Right renal cortex interstitium (tissue), 3 donors: ENCODE data around the gene PEX11A. TPM values are rescaled to one million over a fixed set of nuclear protein-coding genes. Genes with fewer than 3 reads are reported as not detected.

Experiments used
- DNase-seq, 3 donors: peaks; one replicate each; pipeline ENCODE4 v3.0.0-alpha.2; 2013; ENCODE audit warnings: low read depth in 3 of 3, low spot score in 2 of 3
- polyA plus RNA-seq, 3 donors: library from polyadenylated mRNA; unstranded; fragments of 120-200 nt; gene quantifications; one replicate each; pipeline ENCODE4 v1.2.1, GENCODE V29; 2013; ENCODE audit not compliant: insufficient read length in 3 of 3

The PEX11A gene
- polyA plus RNA-seq, 3 donors: 18.0 to 20.4 (median 18.5) TPM

DNA sequence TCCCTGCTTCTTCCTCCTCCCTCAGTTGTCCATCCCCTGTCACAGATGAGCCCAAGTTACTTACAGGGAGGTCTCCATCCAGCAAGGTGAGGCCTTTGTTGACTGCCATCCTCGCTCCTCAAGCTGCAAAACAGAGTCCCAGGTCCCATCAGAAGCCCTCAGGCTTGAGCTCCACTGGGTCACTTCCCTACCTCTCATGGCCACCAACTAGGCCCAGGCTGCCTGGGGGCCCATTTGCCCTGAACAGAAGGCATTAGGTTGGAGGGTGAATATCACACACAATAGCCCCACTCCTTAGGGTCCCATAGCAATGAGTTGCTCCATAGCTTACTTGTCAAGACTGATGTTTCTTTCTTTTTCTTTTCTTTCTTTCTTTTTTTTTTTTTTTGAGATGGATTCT is 13.2 kb downstream of the PEX11A start:
- no peak for DNase-seq

DNA sequence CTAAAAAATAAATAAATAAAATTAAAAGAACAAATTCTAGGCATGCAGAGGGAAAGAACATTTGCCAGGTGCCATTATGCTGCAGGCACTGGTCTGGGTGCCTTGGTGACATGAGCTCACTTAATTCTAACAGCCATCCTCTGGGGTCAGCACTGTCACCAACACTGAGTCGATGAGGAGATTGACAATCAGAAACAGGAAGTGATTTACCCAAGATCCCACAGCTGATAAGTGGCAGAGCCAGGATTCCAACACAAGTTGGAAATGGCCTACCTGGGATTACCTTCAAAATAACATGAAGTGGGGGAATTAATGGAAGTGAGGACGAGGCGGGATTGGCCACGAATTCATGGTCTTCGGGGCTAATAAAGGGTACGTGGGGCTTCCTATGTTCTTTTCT is 14.9 kb downstream of the PEX11A start:
- DNase-seq: no peak

DNA sequence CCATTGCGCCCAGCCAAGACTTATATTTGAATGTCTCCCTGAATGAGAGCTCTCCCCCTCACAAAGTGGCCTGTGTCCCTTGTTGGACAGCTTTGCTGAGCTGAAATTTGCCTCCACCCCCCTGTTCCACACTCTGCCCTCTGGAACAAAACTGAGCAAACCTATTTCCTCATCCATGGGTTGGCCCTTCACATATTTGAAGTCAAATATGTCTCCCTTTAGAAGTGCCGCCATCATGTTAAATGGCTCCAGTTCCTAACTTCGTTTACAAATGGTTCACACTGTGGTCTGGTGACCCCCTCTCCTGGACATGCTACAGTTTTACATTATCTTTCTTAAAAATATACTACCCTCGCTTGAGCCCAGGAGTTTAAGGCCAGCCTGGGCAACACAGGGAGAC is 16.0 kb downstream of the PEX11A start:
- no peak for DNase-seq

DNA sequence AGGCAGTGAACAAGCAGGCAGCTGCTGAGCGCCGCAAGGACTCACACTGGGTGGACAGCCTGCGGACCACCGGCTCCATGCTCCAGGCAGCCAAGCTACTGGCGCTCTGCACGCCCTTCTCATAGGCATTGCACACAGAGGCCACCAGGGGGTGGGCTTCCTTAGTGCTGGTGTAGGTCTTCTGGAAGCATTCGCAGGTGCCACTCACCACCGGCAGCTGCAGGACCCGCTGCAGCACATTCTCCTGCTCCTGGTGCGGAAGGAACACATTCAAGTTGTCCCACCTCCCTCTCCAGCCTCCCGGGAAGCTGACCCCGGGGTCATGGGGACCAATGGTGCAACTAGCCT is 17.4 kb downstream of the PEX11A start:
- no peak for DNase-seq

DNA sequence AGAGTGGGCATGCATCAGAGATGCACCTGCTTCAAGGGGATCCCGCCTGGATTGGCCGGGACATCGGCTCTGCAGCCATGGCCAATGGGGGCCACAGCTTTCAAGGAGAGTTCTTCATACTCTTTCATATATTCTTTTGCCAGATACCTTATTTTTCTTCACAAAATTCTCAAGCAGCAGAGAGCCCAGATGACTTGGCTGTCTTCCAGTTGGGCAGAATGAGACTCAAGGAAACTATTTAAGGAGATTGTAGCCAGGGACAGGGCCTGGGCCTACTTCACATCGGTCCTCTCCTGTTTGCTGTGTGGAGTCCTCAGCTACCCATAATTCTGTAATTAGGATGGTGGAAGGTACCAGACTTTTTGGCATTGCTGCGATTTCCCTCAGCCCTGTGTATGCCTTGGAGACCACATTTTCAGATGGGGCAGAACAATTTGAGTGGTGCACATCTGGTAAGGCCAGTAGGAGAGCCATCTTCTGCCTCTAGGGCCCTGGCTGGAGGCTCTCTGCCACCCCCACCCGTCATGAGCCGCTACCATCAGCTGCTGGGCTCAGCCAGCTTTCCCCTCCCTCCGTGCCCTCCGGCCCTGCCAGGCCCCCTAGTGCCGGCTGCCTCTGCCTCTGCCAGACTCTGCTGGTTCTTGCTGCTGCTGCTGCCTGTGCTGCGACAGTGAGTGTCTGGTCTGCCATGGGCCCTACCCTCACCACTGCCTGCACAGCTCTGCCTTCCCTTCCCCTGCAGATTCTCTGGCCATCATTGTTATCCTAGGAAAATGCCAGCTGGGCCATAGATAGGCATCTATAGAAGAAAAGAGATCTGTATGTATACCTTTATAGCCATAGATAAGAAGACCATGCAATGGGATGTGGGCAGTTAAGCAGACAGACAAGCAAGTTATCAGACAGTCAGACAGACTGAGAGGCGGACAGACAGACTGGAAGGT is 18.1 kb downstream of the PEX11A start:
- no peak for DNase-seq

DNA sequence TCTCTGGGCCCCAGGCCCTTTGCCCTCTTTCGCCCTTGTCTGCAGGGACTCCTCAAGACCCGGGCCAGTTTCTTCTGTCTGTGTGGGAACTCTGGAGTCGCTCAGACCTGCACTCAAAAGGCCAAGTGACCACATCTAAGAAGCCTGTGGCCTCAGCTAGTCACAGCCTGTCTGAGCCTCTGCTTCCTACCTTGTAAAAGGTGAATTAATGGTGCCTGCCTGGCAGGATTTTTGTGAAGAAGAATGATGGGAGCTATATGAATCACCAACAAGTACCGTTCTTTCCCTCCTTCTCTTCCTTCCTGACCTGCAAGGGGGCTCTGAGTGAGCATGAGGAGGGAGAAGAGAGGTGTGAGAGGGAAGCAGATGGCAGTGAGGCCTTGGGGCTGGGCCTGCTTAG is 18.9 kb downstream of the PEX11A start:
- DNase-seq: no peak

DNA sequence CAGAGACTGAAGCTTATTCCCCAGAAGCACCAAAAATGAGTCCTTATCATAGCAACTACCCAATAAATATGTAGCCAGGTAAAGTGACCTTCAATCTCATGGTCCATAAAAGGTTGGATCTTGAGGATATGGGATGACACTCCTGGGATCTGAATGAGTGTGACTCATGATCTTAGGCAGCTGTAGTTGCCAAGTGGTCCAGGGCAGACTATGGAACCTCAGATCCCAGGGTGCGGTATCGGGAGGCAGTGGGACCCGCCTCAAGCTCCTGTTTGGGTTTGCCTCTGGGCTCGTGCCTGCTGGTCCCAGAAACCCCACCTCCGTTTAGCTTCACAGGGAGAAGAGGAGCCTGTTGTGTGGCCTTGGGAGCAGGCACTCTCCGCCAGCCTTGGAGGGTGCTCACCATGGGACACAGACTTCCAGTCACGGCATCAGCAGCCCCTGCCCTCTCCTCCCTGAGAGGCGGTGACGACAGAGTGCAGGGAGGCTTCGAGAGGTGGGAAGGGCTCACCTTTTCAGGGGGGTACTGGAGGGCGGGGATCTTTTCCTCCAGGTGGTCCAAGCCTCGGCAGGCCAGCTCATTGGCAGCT is 19.5 kb downstream of the PEX11A start:
- DNase-seq: no peak

DNA sequence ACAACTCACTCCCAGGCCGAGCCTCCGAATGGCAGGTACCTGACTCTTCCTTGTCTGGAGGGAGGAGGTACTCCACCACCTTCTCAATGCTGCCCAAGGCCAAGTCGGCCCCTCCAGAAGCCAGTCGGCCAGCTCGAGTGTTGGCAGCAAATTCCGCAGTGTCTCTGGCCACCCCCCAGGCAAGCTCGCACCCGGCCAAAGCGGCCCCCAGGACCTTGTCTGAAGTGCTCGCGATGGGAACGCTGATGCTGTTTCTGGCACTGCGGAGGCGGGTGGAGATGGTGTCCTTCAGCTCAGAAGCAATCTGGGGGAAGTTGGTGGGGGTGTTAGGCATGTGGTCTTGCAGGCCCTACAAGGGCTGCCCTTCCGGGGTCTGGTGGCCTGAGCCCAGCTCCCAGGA is 20.6 kb downstream of the PEX11A start:
- no peak for DNase-seq

DNA sequence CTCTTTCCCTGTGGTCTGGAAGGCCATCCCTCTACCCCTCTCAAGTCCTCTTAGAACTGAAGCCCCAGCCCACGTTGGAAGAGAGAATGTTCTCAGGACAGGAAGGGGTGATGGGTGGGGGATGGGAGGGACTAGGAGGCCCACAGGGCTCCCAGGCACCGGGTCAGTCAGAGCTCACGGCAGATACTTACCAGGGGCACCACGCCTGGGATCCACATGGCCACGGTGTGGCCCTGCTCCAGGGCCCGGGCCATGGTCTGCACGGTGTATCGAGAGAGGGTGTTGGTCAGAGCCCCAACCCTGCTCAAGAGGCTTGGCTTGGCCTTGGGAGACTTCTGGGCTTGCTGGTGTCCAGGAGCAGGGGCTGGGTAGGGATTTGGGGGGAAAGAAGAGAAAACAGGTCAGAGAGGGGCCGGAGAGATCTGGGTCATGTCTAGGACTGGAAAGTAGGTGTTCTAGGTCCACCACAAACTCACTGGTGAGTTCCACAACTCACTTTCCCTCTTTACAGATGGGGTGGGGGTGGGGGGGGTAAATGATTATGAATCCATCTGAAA is 21.2 kb downstream of the PEX11A start:
- DNase-seq: no peak

DNA sequence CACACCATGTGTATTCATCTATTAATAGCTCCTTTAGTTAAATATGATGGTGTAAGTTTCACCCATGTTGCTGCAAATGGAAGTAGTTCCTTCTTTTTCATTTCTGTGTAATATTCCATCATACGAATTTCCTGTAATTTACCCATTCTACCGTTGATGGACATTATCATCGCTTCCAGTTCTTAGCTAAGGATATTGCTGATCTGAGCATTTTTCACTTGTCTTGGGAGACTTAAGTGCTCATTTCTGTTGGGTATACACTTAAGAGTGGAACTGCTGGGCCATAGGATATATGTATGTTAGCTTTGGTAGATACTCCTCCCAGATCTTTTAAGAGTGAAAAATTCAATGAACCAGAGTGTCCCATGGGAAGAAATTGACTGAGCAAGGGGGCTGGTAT is 22.4 kb downstream of the PEX11A start:
- DNase-seq: no peak

DNA sequence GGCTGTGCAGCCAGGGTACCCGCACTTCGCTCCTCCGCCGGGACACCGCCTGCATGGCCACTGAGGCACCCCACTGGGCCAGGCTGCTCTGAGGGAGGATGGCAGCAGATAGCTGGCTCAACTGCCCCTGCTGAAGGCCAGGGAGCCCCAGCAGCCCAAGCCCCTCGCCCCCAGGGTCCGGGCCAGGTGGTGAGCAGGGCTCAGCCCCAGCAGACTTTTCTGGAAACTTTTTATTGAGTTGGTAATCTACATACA is 22.9 kb downstream of the PEX11A start:
- no peak for DNase-seq

DNA sequence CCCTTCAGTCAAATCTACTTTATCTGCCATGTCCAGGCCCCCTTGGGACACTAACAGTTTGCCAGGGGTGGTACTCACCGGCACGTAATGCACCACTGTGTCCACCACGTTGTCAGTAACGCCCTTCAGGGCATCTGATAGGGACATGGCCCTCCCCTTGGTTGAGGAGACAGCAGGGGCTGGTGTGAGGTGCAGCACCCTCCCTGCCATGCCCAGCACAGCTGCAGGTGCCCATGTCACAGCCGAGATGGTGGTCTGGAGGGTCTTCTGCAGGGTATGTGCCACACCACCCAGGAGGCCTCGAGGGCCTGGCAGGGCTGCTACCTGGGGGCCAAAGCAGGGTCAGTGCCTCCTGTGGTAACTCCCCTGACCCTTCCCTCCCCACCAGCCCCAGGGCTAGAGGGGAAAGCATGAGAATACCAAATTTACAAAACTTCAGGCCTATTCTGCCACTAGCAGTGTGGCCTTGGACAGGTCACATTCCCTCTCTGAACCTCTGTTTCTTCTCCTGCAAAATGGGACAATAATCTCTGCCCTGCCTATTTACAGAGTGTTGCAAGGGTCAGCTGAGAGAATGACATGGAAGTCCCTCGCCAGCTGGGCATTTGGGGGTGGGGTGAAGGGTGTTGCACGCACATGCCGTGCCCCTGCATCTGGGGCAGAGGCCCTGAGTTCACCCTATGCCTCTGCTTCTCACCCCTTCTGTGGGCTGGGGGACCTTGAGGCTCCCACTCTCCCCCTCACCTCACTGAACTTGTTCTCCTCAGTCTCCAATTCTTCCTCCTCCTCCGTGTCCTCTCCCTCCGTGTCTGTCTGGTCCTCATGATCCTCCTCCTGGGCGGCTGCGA is 23.5 kb downstream of the PEX11A start:
- no peak for DNase-seq

DNA sequence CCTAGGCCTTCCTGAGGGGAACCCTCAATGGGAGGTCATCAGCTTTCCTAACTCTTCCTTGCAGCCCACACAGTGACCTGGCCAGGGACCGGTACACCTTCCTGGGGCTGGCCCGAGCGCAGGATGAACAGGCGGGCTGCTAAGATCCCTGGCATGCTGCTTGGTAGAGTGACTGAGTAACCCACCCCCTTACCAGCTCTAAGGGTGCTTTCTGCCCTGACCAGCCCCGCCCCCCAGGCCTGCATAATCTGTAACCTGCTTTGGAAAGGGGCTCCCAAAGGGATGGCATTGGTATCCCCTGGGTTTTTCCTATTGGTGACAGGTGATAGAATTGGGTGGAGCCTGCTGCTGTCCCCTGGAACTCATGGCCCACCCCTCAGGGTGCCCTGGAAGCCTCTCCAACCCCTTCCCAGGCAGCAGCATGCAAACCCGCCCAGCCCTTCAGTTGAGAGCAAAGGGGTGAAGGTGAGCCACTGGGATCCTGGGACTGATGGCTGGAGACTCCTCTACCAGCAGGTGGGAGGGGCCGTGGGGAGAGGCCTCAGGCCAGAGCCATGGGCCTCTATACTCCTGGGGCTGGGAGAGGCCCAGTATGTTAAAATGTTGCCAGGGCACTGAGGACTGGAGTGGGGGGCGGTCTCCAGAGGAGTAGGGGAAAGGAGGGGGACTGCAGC is 24.2 kb downstream of the PEX11A start:
- no peak for DNase-seq

DNA sequence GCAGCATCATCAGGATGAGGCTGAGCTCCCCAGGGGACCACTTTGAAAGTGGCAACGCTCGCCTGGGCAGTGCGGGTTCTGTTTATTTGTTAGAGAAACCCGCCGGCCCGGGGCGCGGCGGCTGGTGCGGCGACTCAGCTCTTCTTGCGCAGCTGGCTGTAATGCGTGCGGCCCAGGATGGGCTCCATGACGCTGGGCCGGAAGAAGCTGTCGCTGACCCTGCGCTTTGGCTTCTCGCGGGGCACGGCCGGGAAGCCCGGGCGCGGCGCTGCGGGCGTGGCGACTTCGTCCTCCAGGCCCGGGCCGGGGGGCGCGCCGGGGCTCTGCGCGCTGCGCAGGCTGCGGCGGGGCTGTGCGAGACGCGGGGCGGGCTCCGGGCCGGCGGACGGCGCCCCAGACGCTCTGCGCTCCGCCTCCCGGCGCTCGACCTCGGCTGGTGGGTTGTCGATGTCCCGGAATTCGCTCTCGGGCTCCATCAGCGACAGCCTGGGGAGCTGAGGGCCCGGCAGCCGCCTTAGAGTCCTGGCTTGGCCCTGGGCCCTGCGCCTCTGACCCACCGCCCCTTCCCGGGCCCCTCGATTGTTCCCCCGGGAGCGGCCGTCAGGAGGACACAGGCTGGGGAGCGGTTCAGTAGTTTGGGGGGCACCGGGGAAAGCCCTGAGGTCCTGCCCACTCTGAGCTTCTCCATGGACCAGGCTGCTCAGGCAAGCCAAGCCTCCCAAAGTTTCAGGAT is 24.9 kb downstream of the PEX11A start:
- DNase-seq: no peak

DNA sequence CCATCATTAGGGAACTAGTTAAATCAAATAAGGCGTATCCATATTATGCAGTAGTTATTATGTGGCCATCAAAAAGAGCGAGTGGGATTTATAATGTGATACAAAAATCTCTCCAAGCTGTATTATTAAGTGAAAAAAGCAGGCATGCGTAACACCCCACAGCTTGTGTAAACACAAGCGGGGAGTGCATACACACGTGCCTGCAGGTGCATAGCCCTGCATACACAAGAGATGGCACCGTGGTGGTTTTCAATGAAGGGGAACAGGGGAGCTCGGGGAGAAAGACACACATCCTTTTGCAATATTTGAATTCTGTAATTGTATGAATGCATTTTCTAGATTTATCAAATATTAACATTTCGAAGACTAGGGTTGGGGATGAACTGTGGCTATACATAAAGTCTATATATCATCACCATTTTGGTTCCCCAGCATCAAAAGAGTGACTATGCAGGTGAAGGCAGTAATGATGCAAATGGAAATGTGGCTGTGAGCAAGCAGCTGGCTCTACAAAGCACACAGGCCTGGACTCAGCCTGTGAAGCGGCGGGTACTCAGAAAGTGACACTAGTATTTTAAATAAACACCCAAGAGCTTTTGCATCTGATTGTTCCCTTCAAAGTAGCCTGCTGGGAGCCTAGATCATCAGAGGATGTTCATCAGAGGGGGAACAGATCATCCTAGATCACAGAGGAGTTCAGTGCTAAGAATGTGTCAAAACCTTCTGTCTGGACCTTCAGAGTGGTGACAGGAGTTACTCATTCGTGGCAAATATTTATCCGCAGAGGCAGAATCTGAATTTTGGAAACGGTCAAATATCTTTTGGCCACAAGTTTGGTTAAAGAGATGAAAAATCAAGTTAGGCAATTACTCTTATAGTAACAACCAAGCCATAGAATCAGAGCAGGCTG is 25.9 kb downstream of the PEX11A start:
- DNase-seq: no peak

DNA sequence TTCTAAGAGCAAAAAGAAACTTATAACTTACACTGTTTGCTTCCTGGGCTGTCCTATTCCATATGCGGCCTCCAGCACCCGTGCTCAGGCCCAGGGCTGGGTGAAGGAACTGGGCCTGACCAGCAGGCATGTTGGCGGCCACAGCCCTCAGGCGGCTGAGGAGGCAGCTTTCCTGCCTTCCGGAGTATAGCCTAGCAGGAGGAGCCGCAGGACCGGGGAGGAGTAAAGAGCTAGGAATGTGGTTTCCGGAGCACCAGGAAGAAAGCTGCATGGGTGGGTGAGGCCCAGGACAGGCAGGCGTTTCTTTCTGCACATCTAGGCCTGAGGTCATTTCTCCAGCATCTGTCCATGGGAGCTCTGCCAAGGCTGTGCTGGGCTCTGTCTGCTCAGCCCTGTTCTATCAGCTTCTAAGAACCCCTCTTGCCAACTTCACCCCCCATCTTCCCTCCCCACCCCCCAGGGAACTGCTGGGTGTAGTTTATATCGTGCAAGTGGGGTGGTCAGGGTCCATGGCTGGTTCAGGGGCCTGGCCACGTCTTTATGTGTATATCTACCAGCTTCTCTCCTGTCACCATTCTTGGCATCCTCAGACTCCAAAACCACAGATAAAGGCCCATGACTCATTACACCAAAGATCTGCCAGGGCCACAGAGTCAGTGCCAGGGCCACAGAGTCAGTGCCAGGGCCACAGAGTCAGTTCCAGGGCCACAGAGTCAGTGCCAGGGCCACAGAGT is 27.5 kb downstream of the PEX11A start:
- no peak for DNase-seq

DNA sequence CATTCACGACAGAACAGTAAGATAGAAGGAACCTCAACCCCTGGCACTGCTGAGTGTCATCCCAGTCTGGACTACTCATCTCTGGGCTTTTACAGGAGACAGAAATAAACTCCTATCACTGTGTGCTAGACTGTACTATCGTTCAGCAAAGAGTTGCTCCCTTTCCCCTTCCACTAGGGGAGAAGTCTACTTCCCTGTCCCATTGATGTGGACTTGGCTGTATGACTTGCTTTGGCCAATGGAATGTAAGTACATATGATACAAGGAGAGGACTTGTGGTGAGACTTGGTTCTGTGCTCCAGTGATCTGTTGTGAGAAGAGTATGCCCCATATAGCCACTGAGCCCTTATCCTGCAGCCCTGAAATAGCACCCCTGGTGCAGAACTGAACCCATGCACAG is 30.0 kb downstream of the PEX11A start:
- no peak for DNase-seq

DNA sequence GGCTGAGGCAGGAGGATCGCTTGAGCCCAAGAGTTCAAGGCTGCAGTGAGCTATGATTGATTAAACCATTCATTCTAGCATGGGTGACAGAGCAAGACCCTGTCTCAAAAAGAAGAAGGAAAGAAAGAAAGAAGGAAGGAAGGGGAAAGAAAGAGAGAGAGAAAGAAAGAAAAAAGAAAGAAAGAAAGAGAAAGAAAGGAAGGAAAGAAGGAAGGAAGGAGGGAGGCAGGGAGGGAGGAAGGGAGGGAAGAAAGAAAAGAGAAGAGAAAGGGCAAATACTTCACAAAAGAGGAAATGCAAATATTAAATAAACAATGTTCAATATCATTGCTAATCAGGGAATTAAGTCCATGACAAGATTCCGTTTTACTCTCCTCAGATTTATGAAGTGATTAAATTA is 31.3 kb downstream of the PEX11A start:
- DNase-seq: no peak
